Subcutaneous adipose tissue (tissue), 4 donors: ENCODE data around the gene APOBEC3G. TPM values are rescaled to one million over a fixed set of nuclear protein-coding genes. Genes with fewer than 3 reads are reported as not detected.
"Not testable (repeated sequence)": the region's sequence is repeated elsewhere in the genome, so short reads cannot be mapped to it uniquely, and the experiment has no call there.

ENCODE experiments used
- total RNA-seq, 4 donors: library from RNA; depleted of rRNA; stranded (reverse); fragments of >200 nt; gene quantifications; one replicate each; pipeline ENCODE4 v1.1.0, GENCODE V29; 2016
- TF ChIP-seq, protein P1 (sequence below): fragments of 450-650 bp; IDR thresholded peaks from one replicate; pipeline ENCODE4 v1.5.1; 2016; ENCODE audit warnings: low read depth, mild to moderate bottlenecking, control low read depth, antibody characterized with exemption, moderate library complexity

APOBEC3G gene
- total RNA-seq, result 10 to 100 TPM in 1 of 4 donors, 1 to 10 TPM in 3; 2.6 to 16.1 (median 8.9) TPM

DNA sequence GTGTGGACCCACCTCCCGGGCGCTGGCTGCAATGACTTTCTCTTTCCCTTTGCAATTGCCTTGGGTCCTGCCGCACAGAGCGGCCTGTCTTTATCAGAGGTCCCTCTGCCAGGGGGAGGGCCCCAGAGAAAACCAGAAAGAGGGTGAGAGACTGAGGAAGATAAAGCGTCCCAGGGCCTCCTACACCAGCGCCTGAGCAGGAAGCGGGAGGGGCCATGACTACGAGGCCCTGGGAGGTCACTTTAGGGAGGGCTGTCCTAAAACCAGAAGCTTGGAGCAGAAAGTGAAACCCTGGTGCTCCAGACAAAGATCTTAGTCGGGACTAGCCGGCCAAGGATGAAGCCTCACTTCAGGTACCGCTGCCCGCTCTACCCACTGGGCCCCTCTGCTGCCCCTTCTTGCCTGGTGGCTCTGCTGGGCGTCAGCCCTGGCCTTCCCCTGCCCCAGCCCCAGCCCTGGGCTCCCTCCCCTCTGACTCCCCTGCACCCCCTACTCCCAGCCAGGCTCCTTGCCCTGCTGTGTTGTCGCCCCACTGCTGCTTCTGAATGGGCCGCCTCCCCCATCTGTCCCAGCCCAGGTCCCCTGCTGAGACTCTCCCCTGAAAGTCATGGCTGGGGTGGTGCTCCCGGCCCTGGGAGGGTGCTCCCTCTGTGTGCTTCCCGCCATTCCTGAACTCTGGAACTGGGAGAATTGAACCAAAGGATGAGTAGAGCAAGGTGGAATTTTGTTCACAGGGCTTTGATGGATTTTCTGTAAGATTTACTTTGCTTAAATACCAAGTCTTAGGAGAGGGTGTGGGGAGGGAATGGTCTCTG lies at the start of gene APOBEC3G:
Gene APOBEC3G, plus strand, starts transcription at position 250 of the 815 bp plus-strand sequence. Its CDS starts 87 bp downstream, at position 337.
- TF ChIP-seq, protein P1, sequence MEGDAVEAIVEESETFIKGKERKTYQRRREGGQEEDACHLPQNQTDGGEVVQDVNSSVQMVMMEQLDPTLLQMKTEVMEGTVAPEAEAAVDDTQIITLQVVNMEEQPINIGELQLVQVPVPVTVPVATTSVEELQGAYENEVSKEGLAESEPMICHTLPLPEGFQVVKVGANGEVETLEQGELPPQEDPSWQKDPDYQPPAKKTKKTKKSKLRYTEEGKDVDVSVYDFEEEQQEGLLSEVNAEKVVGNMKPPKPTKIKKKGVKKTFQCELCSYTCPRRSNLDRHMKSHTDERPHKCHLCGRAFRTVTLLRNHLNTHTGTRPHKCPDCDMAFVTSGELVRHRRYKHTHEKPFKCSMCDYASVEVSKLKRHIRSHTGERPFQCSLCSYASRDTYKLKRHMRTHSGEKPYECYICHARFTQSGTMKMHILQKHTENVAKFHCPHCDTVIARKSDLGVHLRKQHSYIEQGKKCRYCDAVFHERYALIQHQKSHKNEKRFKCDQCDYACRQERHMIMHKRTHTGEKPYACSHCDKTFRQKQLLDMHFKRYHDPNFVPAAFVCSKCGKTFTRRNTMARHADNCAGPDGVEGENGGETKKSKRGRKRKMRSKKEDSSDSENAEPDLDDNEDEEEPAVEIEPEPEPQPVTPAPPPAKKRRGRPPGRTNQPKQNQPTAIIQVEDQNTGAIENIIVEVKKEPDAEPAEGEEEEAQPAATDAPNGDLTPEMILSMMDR, result not testable (repeated sequence)

DNA sequence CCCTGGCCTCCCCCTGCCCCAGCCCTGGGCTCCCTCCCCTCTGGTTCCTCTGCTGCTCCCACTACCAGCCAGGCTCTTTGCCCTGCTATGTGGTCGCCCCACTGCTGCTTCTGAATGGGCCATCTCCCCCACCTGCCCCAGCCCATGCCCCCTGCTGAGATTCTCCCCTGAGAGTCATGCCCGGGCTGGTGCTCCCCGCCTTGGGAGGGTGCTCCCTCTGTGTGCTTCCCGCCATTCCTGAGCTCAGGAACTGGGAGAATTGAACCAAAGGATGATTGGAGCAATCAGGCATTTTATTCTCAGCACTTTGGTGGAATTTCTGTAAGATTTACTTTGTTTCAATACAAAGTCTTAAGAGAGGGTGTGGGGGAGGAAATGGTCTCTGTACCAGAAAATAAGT lies 49.4 kb upstream of the APOBEC3G start:
- TF ChIP-seq, protein P1, result no peak

DNA sequence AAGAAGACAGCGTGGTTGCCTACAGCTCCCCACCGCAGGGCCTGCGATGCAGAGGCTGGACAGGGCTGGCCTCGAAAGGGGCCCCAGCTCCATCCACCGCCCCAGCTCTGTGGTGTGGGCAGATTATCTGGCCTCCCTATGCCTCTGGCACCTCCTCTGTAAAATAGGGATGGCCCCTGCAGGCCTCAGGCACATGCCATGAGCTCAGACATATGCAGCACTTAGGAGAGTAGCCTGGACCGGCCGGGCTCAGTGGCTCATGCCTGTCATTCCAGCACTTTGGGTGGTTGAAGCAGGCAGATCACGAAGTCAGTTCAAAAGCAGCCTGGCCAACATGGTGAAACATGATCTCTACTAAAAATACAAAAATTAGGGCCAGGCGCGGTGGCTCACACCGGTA lies 48.8 kb upstream of the APOBEC3G start:
- TF ChIP-seq, protein P1, result no peak

DNA sequence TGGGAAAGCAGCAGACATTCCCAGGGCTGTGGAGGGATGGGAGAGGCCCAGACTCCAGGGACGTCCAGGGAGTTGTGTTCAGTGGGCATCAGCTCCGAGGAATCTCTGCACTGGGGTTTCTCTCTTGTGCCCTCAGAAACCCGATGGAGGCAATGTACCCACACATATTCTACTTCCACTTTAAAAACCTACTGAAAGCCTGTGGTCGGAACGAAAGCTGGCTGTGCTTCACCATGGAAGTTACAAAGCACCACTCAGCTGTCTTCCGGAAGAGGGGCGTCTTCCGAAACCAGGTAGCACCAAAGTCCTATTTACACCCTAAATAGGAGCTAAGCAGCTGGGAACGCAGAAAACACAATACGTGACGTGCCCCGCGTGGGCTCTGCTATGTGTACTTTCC lies 47.8 kb upstream of the APOBEC3G start:
- TF ChIP-seq, protein P1, result no peak

DNA sequence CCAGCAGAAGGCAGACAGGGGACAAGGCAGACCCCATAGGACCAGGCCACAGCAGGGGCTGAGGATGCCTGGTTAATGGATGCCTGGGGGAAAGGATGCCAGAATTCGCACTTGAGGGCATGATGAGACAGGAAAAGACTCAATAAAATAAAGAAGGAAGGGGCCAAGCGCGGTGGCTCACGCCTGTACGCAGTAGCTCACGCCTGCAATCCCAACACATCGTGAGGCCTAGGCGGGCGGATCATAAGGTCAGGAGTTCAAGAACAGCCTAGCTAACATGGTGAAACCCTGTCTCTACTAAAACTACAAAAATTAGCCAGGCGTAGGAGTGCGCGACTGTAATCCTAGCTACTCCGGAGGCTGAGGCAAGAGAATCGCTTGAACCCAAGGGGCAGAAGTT lies 46.4 kb upstream of the APOBEC3G start:
- TF ChIP-seq, protein P1, result no peak

DNA sequence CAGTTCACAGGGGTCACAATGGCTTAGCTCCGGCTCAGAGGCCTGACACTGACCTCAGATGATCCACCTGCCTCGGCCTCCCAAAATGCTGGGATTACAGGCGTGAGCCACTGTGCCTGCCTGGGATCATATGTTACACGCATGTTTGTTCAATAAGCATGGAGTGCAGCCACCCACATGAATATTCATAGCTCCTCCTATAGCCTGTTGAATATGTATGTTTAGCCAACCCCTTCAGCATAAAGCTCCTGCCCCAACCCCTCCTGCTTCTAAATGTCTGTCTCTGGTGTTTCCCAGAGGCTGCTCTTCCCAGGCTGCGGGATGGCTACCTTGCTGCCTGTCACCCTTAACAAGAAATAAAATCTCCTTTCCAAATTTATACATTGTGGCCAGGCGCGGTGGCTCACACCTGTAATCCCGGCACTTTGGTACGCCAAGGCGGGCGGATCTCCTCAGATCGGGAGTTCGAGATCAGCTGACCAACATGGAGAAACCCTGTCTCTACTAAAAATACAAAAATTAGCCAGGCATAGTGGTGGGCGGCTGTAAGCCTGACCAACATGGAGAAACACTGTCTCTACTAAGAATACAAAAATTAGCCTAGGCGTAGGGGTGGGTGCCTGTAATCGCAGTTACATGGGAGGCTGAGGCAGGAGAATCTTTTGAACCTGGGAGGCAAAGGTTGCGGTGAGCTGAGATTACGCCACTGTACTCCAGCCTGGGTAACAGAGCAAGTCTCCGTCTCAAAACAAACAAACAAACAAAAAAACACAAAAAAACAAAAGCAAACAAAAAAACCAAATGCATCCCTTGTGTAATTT lies 37.6 kb upstream of the APOBEC3G start:
- TF ChIP-seq, protein P1, result no peak

DNA sequence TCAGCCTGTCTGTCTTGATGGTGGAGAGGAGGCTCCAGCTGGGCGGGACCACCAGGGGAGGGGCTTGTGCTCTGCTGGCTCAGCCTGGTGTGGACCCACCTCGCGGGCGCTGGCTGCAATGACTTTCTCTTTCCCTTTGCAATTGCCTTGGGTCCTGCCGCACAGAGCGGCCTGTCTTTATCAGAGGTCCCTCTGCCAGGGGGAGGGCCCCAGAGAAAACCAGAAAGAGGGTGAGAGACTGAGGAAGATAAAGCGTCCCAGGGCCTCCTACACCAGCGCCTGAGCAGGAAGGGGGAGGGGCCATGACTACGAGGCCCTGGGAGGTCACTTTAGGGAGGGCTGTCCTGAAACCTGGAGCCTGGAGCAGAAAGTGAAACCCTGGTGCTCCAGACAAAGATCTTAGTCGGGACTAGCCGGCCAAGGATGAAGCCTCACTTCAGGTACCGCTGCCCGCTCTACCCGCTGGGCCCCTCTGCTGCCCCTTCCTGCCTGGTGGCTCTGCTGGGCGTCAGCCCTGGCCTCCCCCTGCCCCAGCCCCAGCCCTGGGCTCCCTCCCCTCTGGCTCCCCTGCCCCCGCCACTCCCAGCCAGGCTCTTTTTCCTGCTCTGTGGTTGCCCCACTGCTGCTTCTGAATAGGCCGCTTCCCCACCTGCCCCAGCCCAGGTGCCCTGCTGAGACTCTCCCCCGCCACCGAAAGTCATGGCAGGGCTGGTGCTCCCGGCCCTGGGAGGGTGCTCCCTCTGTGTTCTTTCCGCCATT lies 36.4 kb upstream of the APOBEC3G start, which contains the start of gene APOBEC3F:
Gene APOBEC3F, plus strand, starts transcription at position 327 of the 759 bp plus-strand sequence. Its CDS starts 97 bp downstream, at position 424.
- TF ChIP-seq, protein P1, result not testable (repeated sequence)
